ENCODE data around the gene MRPL39.

Gene MRPL39

DNA sequence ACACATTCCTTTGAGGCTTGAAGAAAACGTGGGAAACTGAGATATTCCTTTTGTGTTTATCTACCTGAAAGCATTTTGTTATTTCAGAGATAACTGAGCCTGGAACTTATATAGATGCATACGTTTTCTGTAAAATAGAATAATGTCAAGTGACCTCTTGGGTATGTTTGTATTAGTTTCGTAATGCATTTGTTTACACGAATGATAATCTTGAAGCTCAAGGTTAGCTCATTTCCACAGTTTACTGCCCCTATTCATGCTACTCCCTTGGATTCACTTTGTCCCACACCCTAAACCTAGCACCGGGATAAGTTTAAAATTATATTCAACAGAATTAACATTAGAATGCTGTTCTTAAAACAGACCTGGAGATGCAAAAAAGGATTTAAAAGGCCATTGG, 54.4 kb downstream of the MRPL39 start:
- DNase-seq: no peak
- Mint-ChIP-seq H3K27me3 (ENCODE audit: low read depth, poor library complexity) (peaks cover 4% of the 10 kb centered on the region), H3K27ac (no peak overlapping the region), H3K4me1 (no peaks in the 10 kb centered on the region), H3K4me3 (no peak overlapping the region), H3K9me3 (no peaks in the 10 kb centered on the region), H3K36me3 (ENCODE audit: low read depth) (no peaks in the 10 kb centered on the region)
- TF ChIP-seq CTCF (IDR thresholded peaks at IDR 0.05): no peak

- H3K4me3 Mint-ChIP-seq: no peak overlapping the region
- H3K36me3 Mint-ChIP-seq (ENCODE audit: low read depth): peaks cover 2% of the 10 kb centered on the region
- TF ChIP-seq CTCF (IDR thresholded peaks at IDR 0.05): no peak
- H3K4me1 Mint-ChIP-seq: no peaks in the 10 kb centered on the region
- H3K27ac Mint-ChIP-seq: no peak overlapping the region
- no peak for DNase-seq
- H3K9me3 Mint-ChIP-seq: peaks cover 2% of the 10 kb centered on the region
- H3K27me3 Mint-ChIP-seq (ENCODE audit: low read depth, poor library complexity): no peaks in the 10 kb centered on the region
These were observed 55.7 kb downstream of the MRPL39 start for GRCh38 chr21:25551569-25551968.

- DNase-seq: no peak
- H3K27ac Mint-ChIP-seq: no peak overlapping the region
- peaks cover 5% of the 10 kb centered on the region for H3K36me3 Mint-ChIP-seq (ENCODE audit: low read depth)
- no peaks in the 10 kb centered on the region for H3K27me3 Mint-ChIP-seq (ENCODE audit: low read depth, poor library complexity)
- H3K9me3 Mint-ChIP-seq: peaks cover 11% of the 10 kb centered on the region
- no peak overlapping the region for H3K4me3 Mint-ChIP-seq
- H3K4me1 Mint-ChIP-seq: no peaks in the 10 kb centered on the region
- no peak for TF ChIP-seq CTCF (IDR thresholded peaks at IDR 0.05)
These were observed 56.7 kb downstream of the MRPL39 start for GRCh38 chr21:25550352-25551120.

DNA sequence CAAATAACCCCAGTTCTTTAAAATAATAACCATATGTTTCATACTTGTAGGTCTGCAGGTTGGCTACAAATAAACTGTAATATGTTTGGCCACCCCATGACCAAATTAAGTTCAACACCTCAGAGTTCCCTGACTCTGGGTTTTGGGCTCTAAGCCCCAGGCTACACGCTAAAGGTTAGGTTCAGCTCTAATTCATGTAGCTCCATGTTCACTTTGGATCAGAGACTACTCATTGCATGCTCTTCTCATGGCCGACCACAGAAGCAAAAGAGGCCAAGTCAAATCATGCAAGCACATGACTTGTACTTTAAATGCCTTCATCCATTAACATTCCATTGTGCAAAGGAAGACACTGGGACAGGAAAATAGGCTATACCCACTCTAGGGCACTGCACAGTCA, 66.2 kb downstream of the MRPL39 start:
- Mint-ChIP-seq H3K36me3 (ENCODE audit: low read depth) (peaks cover 29% of the 10 kb centered on the region), H3K4me3 (no peak overlapping the region), H3K27me3 (ENCODE audit: low read depth, poor library complexity) (no peaks in the 10 kb centered on the region), H3K27ac (no peak overlapping the region), H3K9me3 (peaks cover 38% of the 10 kb centered on the region), H3K4me1 (peaks cover under 1% of the 10 kb centered on the region)
- DNase-seq: no peak
- no peak for TF ChIP-seq CTCF (IDR thresholded peaks at IDR 0.05)

DNA sequence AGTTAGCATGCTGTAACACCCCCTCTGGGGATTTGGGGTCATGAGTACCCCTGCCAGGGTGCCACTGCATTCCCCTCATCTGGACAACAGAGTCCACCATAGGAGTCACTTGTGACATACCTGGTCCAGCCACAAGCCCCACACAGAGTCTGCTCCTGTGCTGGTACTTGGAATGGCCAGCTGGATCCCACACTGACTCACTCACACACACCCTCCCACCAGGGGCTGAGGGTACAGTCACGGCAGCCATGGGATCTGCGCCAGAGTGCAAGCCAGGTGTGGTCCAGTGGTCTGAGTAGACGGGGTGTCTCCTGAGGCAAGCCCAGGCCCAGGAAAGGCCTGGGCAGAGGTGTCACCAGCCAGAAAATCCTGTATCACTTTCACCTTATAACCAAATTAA, 67.7 kb downstream of the MRPL39 start:
- Mint-ChIP-seq H3K27me3 (ENCODE audit: low read depth, poor library complexity) (no peaks in the 10 kb centered on the region), H3K4me3 (no peak overlapping the region), H3K9me3 (peaks cover 30% of the 10 kb centered on the region), H3K4me1 (peaks cover 4% of the 10 kb centered on the region), H3K27ac (no peak overlapping the region), H3K36me3 (ENCODE audit: low read depth) (peaks cover 29% of the 10 kb centered on the region)
- no peak for DNase-seq
- no peak for TF ChIP-seq CTCF (IDR thresholded peaks at IDR 0.05)

DNA sequence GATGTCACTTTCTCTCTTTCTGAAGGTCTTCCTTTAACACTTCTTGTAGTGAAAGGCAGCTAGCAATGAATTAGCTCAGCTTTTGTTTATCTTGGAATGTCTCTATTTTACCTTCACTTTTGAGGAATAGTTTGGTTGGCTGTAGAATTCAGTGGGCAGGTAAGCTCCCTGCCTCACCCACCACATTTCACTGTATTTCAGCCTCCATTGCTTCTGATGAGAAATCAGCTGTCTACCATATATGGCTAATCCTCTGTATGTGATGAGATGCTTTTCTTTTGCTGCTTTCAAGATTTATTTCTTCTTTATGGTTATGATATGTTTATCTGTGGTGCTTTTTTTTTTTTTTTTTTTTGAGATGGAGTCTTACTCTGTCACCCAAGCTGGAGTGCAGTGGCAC, 70.1 kb downstream of the MRPL39 start:
- peaks cover 9% of the 10 kb centered on the region for H3K4me1 Mint-ChIP-seq
- H3K4me3 Mint-ChIP-seq: no peak overlapping the region
- no peak for DNase-seq
- TF ChIP-seq CTCF (IDR thresholded peaks at IDR 0.05): no peak
- H3K36me3 Mint-ChIP-seq (ENCODE audit: low read depth): peaks cover 29% of the 10 kb centered on the region
- no peak overlapping the region for H3K27ac Mint-ChIP-seq
- peaks cover 30% of the 10 kb centered on the region for H3K9me3 Mint-ChIP-seq
- H3K27me3 Mint-ChIP-seq (ENCODE audit: low read depth, poor library complexity): no peaks in the 10 kb centered on the region

Data from nephron progenitor cell (in vitro differentiated cells).